SK-N-SH treated with all-trans-retinoic acid at 6 μM for 48 hours (cell line): ENCODE measurements around the gene CBX8.

Experiments used
- ARNTL ChIP-seq: fragments of 450-650 bp; formaldehyde crosslinking; IDR thresholded peaks from 2 replicates; pipeline ENCODE4 v1.5.0; 2020; ENCODE audit warnings: low read depth, mild to moderate bottlenecking, moderate library complexity, borderline replicate concordance
- ESRRG ChIP-seq: fragments of 250-450 bp; sonication (Bioruptor Pico); IDR thresholded peaks from 2 replicates; pipeline ENCODE4 v1.6.1; 2021; ENCODE audit warnings: mild to moderate bottlenecking
- ZFP30 ChIP-seq: fragments of 450-650 bp; formaldehyde crosslinking; IDR thresholded peaks from 2 replicates; pipeline ENCODE4 v1.5.0; 2022; ENCODE audit warnings: mild to moderate bottlenecking, moderate library complexity

- TF ChIP-seq ARNTL (CRISPR knock-in tag) (no peak), ZFP30 (CRISPR knock-in tag) (no peak), ESRRG (CRISPR knock-in tag) (no peak)
Observed at GRCh38 chr17:79799174-79799537, 2.3 kb upstream of the CBX8 start.
